ENCODE data around the gene SUN1.

The SUN1 gene

DNA sequence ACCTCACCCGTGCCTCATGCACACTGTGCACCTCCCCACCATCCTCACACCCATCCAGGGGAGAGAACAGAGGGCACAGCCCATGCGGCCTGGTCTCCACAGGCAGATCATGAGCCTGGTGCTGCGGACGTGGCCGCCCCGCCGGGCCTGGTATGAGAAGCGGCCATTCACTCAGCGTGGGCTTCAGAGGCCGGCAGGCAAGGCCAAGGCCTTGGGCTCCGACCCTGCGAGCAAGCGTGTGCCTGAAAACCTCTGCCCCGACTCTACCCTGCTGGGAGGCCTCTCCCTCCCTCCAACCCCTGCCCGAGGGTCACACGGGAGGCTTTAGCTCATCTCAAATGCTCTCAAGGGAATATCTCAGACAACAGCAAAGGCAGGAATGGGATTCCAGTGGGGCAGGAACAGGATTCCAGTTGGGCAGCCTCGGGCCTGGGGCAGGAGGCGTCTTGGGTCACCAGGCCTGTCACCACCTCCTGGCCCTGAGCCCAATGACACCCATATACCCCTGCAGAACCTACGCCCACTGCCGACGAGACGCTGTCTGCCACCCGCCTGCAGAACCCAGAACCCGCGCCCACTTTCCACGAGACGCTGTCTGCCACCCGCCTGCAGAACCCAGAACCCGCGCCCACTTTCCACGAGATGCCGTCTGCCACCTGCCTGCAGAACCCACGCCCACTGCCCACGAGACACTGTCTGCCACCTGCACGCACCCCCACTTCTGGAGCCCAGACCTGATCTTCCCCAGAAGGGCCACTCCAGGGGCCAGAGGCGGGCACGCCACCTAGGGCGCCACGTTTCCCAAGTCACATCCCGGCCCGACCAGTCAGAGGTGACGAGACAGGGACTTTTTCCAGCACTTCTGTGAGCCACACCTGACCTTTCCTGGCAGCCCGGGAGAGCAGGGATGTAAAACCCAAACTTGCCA, 83.3 kb downstream of the SUN1 start:
- no peak for TF ChIP-seq POLR2A (IDR thresholded peaks at IDR 0.05; ENCODE audit: low read depth, low read length)
- FAIRE-seq: no peak
- DNase-seq (ENCODE audit: insufficient read length, low spot score): no peak

DNA sequence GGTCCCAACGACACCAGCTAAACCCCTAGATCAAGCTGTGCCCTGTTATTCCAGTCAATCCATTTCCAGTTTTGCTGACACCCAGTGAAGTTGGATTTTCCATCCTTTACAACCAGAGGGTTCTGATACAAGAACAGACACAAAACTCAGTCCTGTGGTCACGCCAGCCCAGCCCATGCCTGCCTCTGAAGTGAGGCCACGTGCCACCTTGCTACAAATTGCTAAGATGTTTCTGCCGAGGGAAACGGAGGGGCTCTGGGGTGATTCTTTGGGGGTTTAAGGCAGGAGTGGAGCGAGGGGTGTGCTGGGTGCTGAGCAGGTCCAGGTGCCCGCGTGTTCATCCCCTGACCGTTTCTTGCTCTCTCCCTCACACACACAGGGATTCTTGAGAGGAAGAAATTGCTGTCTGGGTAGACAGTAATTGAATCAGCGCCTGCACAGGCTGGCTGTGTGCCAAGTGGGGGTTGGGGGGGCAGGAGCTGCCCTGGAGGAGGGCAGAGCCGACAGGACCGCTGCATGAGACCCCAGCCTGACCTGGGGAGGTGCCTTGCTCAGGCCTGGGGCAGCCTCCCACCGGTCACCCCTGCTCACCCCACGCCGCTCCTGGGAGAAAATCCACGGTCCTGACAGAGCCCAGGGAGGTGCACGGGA, 84.1 kb downstream of the SUN1 start:
- no peak for TF ChIP-seq POLR2A (IDR thresholded peaks at IDR 0.05; ENCODE audit: low read depth, low read length)
- FAIRE-seq: no peak
- no peak for DNase-seq (ENCODE audit: insufficient read length, low spot score)

DNA sequence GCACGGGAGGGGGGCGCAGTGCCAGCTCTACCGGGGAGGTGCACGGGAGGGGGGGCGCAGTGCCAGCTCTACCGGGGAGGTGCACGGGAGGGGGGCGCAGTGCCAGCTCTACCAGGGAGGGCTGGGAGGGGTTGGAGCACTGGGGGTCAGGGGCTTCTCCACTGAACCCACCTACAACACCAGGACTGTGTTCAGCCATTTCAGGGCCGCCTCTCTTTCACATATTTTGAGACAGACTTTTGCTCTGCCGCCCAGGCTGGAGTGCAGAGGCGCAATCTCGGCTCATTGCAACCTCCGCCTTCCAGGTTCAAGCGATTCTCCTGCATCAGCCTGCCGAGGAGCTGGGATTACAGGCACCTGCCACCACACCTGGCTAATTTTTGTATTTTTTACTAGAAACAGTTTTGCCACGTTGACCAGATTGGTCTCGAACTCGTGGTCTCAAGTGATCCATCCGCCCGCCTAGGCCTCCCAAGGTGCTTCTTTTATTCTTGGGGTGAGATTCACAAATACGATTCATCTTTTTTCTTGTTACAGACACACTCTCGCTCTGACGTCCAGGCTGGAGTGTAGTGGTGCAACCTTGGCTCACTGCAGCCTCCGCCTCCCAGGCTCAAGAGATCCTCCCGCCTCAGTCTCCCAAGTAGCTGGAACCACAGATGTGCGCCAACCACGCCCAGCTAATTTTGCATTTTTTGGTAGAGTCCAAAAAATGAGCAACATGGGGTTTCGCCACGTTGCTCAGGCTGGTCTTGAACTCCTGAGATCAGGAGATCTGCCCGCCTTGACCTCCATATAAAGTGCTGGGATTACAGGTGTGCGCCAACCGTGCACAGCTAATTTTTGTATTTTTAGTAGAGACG, 85.2 kb downstream of the SUN1 start:
- TF ChIP-seq POLR2A (IDR thresholded peaks at IDR 0.05; ENCODE audit: low read depth, low read length): no peak
- no peak for FAIRE-seq

DNA sequence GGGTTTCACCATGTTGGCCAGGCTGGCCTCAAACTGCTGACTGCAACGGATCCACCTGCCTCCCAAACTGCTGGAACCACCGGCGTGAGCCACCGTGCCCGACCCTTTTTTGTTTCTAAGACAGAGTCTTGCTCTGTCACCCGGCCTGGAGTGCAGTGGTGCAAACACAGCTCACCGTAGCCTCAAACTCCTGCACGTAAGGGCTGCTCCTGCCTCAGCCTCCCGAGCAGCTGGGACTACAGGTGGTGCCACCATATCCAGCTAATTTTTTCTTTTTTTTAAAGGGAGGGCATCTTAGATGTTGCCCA, 85.8 kb downstream of the SUN1 start:
- no peak for TF ChIP-seq POLR2A (IDR thresholded peaks at IDR 0.05; ENCODE audit: low read depth, low read length)
- no peak for FAIRE-seq
- no peak for DNase-seq (ENCODE audit: insufficient read length, low spot score)

More for the DNA sequence above, 85.2 kb downstream of the SUN1 start:
- no peak for DNase-seq (ENCODE audit: insufficient read length, low spot score)

DNA sequence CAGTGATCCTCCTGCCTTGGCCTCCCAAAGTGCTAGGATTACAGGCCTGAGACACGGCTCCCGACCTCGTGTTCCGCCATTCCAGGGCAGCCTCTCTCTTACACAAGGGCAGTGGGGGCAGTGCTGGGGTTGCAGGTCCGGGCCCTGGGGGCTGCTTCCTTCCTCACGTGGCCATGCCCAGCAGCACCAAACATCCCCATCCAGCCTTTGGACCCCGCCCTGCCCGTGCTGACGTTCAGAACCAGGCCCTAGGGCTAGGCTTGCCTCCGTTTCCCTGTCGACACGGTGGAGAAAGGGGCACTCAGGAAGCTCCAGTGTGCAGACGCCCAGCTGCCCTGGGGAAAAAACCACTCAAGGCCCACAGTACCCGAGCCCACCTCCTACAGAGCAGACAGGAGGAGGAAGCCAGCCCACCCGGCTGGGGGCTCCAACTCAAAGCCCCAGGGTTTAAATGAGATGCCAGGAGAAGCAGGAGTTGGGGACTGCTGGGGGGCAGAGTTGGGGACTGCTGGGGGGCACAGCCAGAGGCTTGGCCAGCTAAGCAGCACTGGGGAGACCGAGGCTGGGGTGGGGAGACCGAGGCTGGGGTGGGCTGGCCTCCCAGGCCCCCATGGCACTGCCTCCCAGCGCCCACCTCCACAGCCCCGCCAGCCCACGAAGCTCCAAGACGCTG, 86.3 kb downstream of the SUN1 start:
- FAIRE-seq (no peak), DNase-seq (ENCODE audit: insufficient read length, low spot score) (no peak)
- TF ChIP-seq POLR2A (IDR thresholded peaks at IDR 0.05; ENCODE audit: low read depth, low read length): no peak

DNA sequence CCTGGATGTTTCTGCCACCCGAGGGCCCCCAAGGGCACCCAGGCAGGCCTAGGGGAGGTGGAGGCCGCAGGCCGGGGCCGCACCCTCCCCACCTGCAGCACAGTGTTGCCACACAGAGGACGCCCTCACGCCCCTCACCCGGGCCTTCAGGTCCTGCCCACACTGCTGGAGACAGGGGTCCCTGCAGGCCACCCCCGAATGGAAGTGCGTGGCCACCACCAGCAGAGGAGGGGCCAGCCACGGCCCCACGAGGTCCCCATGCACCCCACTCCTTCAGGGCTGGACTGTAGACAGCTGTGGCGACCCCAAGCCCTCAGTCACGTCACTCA, 86.8 kb downstream of the SUN1 start:
- no peak for TF ChIP-seq POLR2A (IDR thresholded peaks at IDR 0.05; ENCODE audit: low read depth, low read length)
- no peak for FAIRE-seq
- DNase-seq (ENCODE audit: insufficient read length, low spot score): no peak

DNA sequence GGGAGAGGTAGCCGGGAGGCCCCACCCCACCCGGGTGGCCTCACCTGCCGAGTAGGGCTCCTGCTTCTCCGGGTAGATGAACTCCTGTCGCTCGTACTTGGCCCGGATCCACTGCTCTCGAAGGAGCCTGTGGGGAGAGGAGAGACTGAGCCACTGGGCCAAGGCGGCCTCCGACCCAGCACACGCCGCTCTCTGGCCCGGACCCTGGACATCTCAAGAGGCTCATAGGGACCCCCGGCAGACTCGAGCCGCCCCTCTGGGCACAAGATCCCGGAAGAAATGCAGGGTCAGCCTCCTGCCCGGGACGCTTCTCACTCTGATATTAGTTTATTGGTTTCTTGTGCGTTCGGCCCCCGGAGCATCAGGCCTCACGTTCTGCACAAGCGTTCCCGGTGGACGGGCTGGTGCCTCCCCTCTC, 87.7 kb downstream of the SUN1 start:
- FAIRE-seq (no peak), DNase-seq (ENCODE audit: insufficient read length, low spot score) (no peak)

DNA sequence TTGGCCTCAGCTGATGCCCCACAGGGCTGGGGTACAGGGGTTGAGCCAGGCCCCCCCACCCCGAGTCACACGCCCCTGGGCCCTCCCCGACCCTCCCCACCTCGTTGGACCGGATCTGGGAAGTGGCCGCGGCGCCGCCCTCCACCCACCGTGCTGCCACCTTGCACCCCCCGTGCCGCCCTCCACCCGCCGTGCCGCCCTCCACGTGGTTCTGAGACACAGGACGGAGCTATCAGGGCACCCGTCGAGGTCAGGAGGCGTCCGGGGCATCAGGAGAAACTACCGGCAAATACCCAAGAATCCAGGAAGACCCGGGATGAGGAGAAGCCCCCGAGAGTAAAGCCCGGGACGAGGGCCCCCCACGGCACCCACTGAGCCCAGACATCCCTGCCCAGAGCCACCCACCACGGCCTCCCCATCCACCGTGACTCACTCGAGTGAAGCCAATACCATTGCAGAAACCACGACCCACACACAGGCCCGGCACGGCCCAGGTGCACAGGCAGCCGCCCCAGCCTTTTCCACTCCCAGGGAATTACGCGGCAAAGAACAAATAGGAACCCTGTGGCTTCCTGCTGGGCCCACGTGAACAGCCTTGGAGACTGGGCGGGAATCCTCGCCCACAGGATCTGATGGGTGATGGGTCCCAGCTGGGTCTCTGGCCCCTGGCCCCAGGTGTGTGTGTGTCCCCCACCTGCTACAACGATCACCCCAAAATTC, 88.2 kb downstream of the SUN1 start:
- FAIRE-seq: no peak
- TF ChIP-seq POLR2A (IDR thresholded peaks at IDR 0.05; ENCODE audit: low read depth, low read length): no peak
- no peak for DNase-seq (ENCODE audit: insufficient read length, low spot score)

More for the DNA sequence above, 87.7 kb downstream of the SUN1 start:
- no peak for TF ChIP-seq POLR2A (IDR thresholded peaks at IDR 0.05; ENCODE audit: low read depth, low read length)

DNA sequence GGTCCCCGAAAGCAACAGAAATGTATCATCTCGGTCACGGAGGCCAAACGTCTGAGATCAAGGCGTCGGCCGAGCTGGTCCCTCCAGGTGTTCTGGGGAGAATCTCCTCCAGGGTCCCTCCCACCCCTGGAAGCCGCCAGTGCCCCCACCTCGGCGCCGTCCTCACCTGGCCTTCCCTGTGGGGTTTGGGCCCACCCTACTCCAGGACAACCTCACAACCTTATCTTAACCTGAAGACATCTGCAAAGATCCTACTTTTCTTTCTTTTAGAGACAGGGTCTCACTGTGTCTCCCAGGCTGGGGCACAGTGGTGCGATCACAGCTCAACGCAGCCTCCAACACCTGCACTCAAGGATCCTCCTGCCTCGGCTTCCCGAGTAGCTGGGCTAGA, 88.8 kb downstream of the SUN1 start:
- no peak for TF ChIP-seq POLR2A (IDR thresholded peaks at IDR 0.05; ENCODE audit: low read depth, low read length)
- FAIRE-seq (no peak), DNase-seq (ENCODE audit: insufficient read length, low spot score) (no peak)

DNA sequence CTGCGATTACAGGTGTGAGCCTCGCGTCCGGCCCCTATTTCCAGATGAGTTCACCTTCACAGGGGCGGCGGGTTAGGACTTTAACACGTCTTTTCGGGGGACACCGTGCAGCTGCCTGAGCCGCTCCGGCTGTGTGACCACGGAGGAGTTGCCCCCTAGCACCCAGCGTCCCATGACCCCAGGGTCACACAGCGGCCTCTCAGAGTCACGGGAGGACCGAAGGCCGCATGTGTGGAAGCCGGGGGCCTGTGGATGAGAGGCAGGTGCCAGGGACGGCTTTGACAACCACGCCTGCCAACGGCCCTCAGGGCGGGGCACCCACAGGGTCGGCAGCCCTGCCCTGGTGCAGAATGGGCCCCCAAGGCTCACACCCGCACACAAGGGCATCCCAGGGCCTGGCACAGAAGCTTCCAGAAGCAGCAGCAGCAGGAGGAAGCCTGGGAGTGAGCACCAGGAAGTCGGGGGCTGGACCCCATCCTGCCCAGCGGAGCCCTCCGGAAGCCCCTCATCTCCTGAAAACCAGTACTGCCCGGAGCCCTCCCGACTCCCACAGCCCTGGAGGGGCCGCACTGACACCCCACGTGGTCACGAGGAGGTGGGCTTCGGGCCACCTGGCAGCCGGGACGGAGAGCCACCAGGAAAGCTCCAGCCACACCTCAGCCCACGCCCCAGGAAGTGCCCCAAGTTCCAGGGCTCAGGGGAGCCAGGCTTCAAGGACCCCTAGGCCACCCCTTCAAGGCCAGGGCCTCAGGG, 89.5 kb downstream of the SUN1 start:
- DNase-seq (ENCODE audit: insufficient read length, low spot score) (no peak), FAIRE-seq (no peak)
- TF ChIP-seq POLR2A (IDR thresholded peaks at IDR 0.05; ENCODE audit: low read depth, low read length): no peak

DNA sequence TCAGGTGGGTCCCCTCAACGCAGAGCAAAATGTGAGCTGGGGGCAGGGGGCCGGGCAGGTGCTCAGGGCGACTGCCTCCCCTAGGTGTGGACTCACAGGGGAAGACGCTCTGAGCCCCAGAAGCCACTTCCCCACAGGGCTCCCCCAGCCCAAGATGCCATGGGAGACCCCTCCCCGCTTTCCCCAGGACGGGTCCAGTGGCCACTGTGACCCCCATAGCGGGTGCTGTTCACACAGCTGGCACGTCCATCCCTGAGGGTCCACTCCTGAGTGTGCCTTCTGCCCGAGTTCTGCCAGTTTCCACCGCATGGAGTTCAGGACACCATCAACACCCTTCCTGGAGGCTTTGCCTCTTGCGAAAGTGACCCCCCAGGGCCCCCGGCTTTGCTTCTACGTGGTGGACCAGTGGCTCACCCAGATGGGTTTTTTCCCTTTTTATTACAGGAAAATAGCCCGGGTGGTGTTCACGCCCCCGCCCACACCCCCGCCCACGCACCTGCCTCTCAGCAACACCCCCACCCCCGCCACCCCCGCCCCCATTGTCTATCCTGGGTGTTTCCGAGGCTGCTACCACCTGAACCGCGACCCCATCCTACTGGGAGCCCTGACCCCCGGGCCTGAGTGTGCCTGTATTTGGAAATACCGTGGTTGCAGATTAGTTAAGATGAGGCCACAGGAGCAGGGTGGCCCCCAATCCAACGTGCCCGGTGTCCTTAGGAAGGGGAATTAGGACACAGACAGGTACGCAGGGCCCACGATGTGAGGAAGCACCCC, 90.2 kb downstream of the SUN1 start:
- no peak for TF ChIP-seq POLR2A (IDR thresholded peaks at IDR 0.05; ENCODE audit: low read depth, low read length)
- FAIRE-seq (no peak), DNase-seq (ENCODE audit: insufficient read length, low spot score) (no peak)

Measured in H54 (cell line).